Measurements from ENCODE around the gene CCDC107.

GRCh38 chr9:35658137-35658967 is at the start of gene CCDC107:
- TF ChIP-seq NFE2L1 (tag; IDR thresholded peaks at IDR 0.05; ENCODE audit: borderline replicate concordance, low read depth) (no peak), ZNF3 (CRISPR knock-in tag; IDR thresholded peaks at IDR 0.05) (no peak)

All from K562 (cell line).